Prostate gland (tissue), 2 donors: ENCODE data around the gene DDX21. TPM values are rescaled to one million over a fixed set of nuclear protein-coding genes. Genes with fewer than 3 reads are reported as not detected.

Experiments used
- DNase-seq: peaks from one replicate; pipeline ENCODE4 v3.0.0-alpha.2; 2019; ENCODE audit warnings: low spot score
- H3K27ac ChIP-seq, 2 donors: fragments of 200-600 bp; sonication (generic); 2 replicates each; pipeline ENCODE4 v1.5.1; 2017 to 2019
- H3K27me3 ChIP-seq: fragments of 200-600 bp; sonication (generic); replicated peaks from 2 replicates; pipeline ENCODE4 v1.5.1; 2019; ENCODE audit not compliant: insufficient read depth
- H3K36me3 ChIP-seq, 2 donors: fragments of 200-600 bp; sonication (generic); 1 replicate in 1 of 2; 2 replicates in 1 of 2; pipeline versions ENCODE4 v1.5.1 to v1.8.1; 2017 to 2019
- H3K4me1 ChIP-seq: fragments of 200-600 bp; sonication (generic); replicated peaks from 2 replicates; pipeline ENCODE4 v1.5.1; 2019
- H3K4me3 ChIP-seq, 2 donors: fragments of 200-600 bp; sonication (generic); 2 replicates each; pipeline ENCODE4 v1.5.1; 2017 to 2019
- H3K9me3 ChIP-seq: fragments of 200-600 bp; sonication (generic); 2 replicates; pipeline ENCODE4 v1.5.1; 2017
- POLR2A ChIP-seq: fragments of 450-650 bp; IDR thresholded peaks from one replicate; pipeline ENCODE4 v1.6.1; 2016; ENCODE audit warnings: antibody characterized with exemption, mild to moderate bottlenecking
- POLR2AphosphoS5 ChIP-seq: sonication (generic); formaldehyde crosslinking; IDR thresholded peaks from one replicate; pipeline ENCODE4 v1.6.1; 2017; ENCODE audit warnings: antibody characterized with exemption
- WGBS: methylation state at CpG from one replicate; pipeline ENCODE4 v1.1.5; 2018; 5-methylcytosine and 5-hydroxymethylcytosine counted together
- intact Hi-C: fragments of 100-400 bp; cut with DNase I; formaldehyde crosslinking; loops from one replicate; pipeline ENCODE4 v1.14.2; 2022
- small RNA-seq, 2 donors: library from RNA; depleted of rRNA; stranded (forward); fragments of <200 nt; gene quantifications; one replicate each; pipeline ENCODE3, GENCODE V24; 2016
- total RNA-seq, 2 donors: library from RNA; depleted of rRNA; stranded (reverse); fragments of >200 nt; gene quantifications; one replicate each; pipeline ENCODE4 v1.1.0, GENCODE V29; 2016
- TF ChIP-seq, protein P1 (sequence below), 4 experiments: fragments of 200-600 bp in 2 of 4; fragments of 450-650 bp in 2 of 4; sonication (generic) in 2 of 4; IDR thresholded peaks; 1 replicate in 3 of 4; 2 replicates in 1 of 4; pipeline ENCODE4 v1.5.1; 2016 to 2019; ENCODE audit warnings: antibody characterized with exemption in 4 of 4, mild to moderate bottlenecking in 2 of 4, moderate library complexity in 2 of 4

The DDX21 gene
- total RNA-seq, 2 donors from 2014 or later: 28.9 to 41.0 TPM

DNA sequence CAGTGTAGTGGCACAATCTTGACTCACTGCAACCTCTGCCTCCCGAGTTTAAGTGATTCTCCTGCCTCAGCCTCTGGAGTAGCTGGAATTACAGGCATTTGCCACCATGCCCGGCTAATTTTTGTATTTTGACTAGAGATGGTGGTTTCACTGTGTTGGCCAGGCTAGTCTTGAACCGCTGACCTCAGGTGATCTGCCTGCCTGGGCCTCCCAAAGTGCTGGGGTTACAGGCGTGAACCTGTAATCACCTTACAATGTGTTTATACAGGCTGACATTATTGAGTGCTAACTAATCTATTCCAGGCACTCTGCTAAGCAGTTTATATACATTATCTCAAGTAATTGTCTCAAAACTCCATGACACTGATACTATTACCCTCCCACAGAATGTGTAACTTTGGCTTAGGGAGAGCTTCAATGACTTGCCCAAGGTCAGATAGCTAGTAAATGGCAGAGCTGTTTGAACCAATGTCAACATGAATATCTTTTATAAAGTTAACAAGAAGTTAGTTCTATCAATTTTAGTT is 69.5 kb downstream of the DDX21 start:
- Histone ChIP-seq H3K9me3 (no peaks in the 10 kb centered on the region), H3K4me3 (no peak overlapping the region), H3K36me3 (no peaks in the 10 kb centered on the region), H3K27ac (no peak overlapping the region), H3K4me1 (no peaks in the 10 kb centered on the region), H3K27me3 (no peaks in the 10 kb centered on the region)
- no peak for DNase-seq
- intact Hi-C loops: no loop called here
- TF ChIP-seq POLR2A: no peak
- no peak for TF ChIP-seq POLR2AphosphoS5
- TF ChIP-seq, protein P1, sequence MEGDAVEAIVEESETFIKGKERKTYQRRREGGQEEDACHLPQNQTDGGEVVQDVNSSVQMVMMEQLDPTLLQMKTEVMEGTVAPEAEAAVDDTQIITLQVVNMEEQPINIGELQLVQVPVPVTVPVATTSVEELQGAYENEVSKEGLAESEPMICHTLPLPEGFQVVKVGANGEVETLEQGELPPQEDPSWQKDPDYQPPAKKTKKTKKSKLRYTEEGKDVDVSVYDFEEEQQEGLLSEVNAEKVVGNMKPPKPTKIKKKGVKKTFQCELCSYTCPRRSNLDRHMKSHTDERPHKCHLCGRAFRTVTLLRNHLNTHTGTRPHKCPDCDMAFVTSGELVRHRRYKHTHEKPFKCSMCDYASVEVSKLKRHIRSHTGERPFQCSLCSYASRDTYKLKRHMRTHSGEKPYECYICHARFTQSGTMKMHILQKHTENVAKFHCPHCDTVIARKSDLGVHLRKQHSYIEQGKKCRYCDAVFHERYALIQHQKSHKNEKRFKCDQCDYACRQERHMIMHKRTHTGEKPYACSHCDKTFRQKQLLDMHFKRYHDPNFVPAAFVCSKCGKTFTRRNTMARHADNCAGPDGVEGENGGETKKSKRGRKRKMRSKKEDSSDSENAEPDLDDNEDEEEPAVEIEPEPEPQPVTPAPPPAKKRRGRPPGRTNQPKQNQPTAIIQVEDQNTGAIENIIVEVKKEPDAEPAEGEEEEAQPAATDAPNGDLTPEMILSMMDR (IDR thresholded peaks at IDR 0.05): no peak
- WGBS: 70% methylated on average over 4 of the region's 4 CpGs

DNA sequence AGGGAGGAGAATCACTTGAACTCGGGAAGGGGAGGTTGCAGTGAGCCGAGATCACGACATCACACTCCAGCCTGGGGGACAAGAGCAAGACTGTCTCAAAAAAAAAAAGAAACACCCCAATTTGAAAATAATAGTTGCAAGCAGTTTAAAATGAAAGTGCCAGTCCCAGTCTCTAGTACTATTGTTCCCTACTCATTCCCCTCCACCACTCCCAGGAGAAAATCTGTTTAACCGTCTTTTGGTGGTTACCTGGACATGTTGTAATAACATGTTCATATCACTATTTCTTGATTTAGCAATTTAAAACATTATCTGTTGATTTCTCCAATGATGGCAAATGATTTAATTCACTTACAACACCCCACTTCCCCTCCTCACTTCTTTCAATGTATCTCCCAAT is 77.3 kb downstream of the DDX21 start:
- Histone ChIP-seq H3K4me1 (no peaks in the 10 kb centered on the region), H3K27ac (no peak overlapping the region), H3K9me3 (no peaks in the 10 kb centered on the region), H3K27me3 (no peaks in the 10 kb centered on the region), H3K4me3 (no peak overlapping the region), H3K36me3 (no peaks in the 10 kb centered on the region)
- intact Hi-C loops: no loop called here
- WGBS: 89% methylated on average over 4 of the region's 4 CpGs
- no peak for DNase-seq
- TF ChIP-seq, protein P1 (IDR thresholded peaks at IDR 0.05): no peak
- TF ChIP-seq POLR2AphosphoS5 (no peak), POLR2A (no peak)

Small RNA genes lying within 50 kb of the gene (small RNA-seq; reads per million reads assigned to genes)
- 0 reads per million in 2 donors for gene RNU6-571P

Other genes with a start within 250 kb of the DDX21 start
- 10 to 100 TPM; 38.1 to 73.8 TPM for gene CCAR1, start 234.9 kb upstream of the DDX21 start, total RNA-seq
- 1 to 10 TPM; 4.7 to 9.2 TPM for gene STOX1, start 128.6 kb upstream of the DDX21 start, total RNA-seq
- 10 to 100 TPM; 26.1 to 32.5 TPM for gene DDX50, start 54.9 kb upstream of the DDX21 start, total RNA-seq
- gene KIFBP, start 32.6 kb downstream of the DDX21 start, total RNA-seq: 10 to 100 TPM; 37.3 to 46.7 TPM
- 10 to 100 TPM; 29.1 to 44.3 TPM for gene SRGN, start 131.9 kb downstream of the DDX21 start, total RNA-seq
- 10 to 100 TPM; 28.5 to 38.0 TPM for gene VPS26A, start 168.0 kb downstream of the DDX21 start, total RNA-seq
- 10 to 100 TPM; 18.5 to 37.0 TPM for gene SUPV3L1, start 224.1 kb downstream of the DDX21 start, total RNA-seq